Body of pancreas (tissue), 4 donors: Measurements from ENCODE around the gene ZBTB11.

ENCODE experiments used
- POLR2A ChIP-seq, 3 donors: fragments of 450-650 bp; IDR thresholded peaks; one replicate each; pipeline ENCODE4 v1.6.1; 2016; ENCODE audit warnings: antibody characterized with exemption in 3 of 3, mild to moderate bottlenecking in 2 of 3
- TF ChIP-seq, protein P1 (sequence below), 7 experiments: fragments of 450-650 bp in 4 of 7; fragments of 200-600 bp in 3 of 7; sonication (generic) in 3 of 7; IDR thresholded peaks; one replicate each; pipeline ENCODE4 v1.5.1; 2016 to 2019; ENCODE audit warnings: antibody characterized with exemption in 7 of 7

DNA sequence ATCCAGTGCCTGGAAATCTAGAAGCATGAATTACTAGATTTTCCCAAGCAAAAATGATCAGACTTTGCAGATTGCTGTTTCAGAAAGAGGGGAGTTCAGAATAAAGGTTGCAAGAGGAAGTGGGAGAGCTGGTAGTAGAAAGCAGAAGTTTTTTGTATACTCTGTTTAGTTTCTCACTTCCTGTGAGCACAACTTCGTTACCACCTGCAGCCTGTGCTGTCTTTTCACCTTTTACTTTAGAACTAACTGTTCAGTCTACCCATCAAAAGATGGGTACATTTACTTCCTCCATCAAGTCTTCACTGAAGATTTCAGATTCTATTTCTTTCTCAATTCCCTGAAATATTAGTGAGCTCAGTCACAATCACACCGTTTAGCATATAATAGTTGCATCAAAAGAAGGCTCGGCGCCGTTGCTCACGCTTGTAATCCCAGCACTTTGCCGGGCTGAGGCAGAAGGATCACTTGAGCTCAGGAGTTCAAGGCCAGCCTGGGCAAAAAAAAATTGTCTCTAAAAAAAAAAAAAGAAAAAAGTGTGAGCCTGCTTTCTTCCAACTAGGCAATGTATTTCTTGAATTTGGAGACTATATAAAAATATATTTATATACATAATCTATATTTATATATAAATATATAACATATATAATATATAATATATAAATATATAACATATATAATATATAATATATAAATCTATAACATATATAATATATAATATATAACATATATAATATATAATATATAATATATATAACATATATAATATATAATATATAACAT lies 45.7 kb upstream of the ZBTB11 start:
- TF ChIP-seq POLR2A (IDR thresholded peaks at IDR 0.05), result no peak
- TF ChIP-seq, protein P1, sequence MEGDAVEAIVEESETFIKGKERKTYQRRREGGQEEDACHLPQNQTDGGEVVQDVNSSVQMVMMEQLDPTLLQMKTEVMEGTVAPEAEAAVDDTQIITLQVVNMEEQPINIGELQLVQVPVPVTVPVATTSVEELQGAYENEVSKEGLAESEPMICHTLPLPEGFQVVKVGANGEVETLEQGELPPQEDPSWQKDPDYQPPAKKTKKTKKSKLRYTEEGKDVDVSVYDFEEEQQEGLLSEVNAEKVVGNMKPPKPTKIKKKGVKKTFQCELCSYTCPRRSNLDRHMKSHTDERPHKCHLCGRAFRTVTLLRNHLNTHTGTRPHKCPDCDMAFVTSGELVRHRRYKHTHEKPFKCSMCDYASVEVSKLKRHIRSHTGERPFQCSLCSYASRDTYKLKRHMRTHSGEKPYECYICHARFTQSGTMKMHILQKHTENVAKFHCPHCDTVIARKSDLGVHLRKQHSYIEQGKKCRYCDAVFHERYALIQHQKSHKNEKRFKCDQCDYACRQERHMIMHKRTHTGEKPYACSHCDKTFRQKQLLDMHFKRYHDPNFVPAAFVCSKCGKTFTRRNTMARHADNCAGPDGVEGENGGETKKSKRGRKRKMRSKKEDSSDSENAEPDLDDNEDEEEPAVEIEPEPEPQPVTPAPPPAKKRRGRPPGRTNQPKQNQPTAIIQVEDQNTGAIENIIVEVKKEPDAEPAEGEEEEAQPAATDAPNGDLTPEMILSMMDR (IDR thresholded peaks at IDR 0.05), result no peak
